RWPE2 (cell line): ENCODE measurements around the gene GTPBP3.

Source experiments
- ATAC-seq: fragments of 200-7000 bp; cut with Tn5 transposase; 3 replicates; pipeline ENCODE4 v1.9.1; 2021; ENCODE audit warnings: low read depth
- DNase-seq: peaks from one replicate; pipeline ENCODE4 v3.0.0-alpha.2; 2020; ENCODE audit warnings: low spot score
- H3K27ac ChIP-seq: fragments of 450-650 bp; 2 replicates; pipeline ENCODE4 v1.5.1; 2017; ENCODE audit warnings: mild to moderate bottlenecking; ENCODE audit not compliant: poor library complexity, severe bottlenecking
- H3K27me3 ChIP-seq: fragments of 250-450 bp; sonication (Bioruptor Pico); 2 replicates; pipeline ENCODE4 v1.5.1; 2021; ENCODE audit warnings: mild to moderate bottlenecking, moderate library complexity; ENCODE audit not compliant: insufficient read depth, poor library complexity, severe bottlenecking
- H3K36me3 ChIP-seq: fragments of 250-450 bp; sonication (Bioruptor Pico); 2 replicates; pipeline ENCODE4 v1.5.1; 2020; ENCODE audit warnings: low read depth, mild to moderate bottlenecking, moderate library complexity
- H3K4me1 ChIP-seq: fragments of 250-450 bp; sonication (Bioruptor Pico); 2 replicates; pipeline ENCODE4 v1.5.1; 2021; ENCODE audit warnings: mild to moderate bottlenecking, moderate library complexity; ENCODE audit not compliant: insufficient read depth, poor library complexity, severe bottlenecking
- H3K4me3 ChIP-seq: fragments of 250-450 bp; sonication (Bioruptor Pico); 2 replicates; pipeline ENCODE4 v1.5.1; 2021; ENCODE audit warnings: mild to moderate bottlenecking, moderate library complexity; ENCODE audit not compliant: severe bottlenecking
- H3K9me3 ChIP-seq: fragments of 250-450 bp; sonication (Bioruptor Pico); 2 replicates; pipeline ENCODE4 v1.5.1; 2021; ENCODE audit warnings: mild to moderate bottlenecking, moderate library complexity; ENCODE audit not compliant: severe bottlenecking
- TF ChIP-seq, protein P1 (sequence below): fragments of 450-650 bp; IDR thresholded peaks from one replicate; pipeline ENCODE4 v1.5.1; 2017; ENCODE audit warnings: mild to moderate bottlenecking, moderate library complexity; ENCODE audit not compliant: poor library complexity, severe bottlenecking

Gene GTPBP3

DNA sequence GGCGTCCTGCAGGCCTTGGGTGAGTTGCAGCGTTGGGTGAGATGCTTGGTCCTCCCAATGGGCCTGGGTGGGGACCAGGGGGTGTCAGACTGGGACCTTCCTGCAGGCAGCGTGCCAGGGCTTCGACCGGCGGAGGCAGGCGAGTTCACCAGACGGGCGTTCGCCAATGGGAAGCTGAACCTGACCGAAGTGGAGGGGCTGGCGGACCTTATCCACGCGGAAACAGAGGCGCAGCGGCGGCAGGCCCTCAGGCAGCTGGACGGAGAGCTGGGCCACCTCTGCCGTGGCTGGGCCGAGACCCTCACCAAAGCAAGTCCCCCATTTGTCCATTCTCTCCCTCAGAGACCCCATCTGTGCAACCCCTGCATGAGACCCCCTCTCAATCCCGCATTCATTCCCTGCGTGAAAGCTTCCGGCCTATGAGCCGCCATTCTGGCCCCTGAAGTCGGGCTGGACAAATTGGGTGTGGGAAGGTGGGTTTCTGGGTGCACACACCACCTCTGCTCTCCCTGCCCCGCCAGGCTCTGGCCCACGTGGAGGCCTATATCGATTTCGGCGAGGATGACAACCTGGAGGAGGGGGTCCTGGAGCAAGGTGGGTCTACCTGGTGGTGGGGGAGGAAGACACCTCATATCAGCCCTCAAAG, 1.2 kb downstream of the GTPBP3 start:
- Histone ChIP-seq H3K27me3 (no peaks in the 10 kb centered on the region), H3K9me3 (no peaks in the 10 kb centered on the region), H3K4me1 (no peaks in the 10 kb centered on the region), H3K27ac (peak overlapping the region; percentile 85), H3K36me3 (peaks cover 16% of the 10 kb centered on the region), H3K4me3 (peak overlapping the region; percentile 89)
- DNase-seq: no peak
- TF ChIP-seq, protein P1, sequence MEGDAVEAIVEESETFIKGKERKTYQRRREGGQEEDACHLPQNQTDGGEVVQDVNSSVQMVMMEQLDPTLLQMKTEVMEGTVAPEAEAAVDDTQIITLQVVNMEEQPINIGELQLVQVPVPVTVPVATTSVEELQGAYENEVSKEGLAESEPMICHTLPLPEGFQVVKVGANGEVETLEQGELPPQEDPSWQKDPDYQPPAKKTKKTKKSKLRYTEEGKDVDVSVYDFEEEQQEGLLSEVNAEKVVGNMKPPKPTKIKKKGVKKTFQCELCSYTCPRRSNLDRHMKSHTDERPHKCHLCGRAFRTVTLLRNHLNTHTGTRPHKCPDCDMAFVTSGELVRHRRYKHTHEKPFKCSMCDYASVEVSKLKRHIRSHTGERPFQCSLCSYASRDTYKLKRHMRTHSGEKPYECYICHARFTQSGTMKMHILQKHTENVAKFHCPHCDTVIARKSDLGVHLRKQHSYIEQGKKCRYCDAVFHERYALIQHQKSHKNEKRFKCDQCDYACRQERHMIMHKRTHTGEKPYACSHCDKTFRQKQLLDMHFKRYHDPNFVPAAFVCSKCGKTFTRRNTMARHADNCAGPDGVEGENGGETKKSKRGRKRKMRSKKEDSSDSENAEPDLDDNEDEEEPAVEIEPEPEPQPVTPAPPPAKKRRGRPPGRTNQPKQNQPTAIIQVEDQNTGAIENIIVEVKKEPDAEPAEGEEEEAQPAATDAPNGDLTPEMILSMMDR: no peak
- ATAC-seq: no peak

DNA sequence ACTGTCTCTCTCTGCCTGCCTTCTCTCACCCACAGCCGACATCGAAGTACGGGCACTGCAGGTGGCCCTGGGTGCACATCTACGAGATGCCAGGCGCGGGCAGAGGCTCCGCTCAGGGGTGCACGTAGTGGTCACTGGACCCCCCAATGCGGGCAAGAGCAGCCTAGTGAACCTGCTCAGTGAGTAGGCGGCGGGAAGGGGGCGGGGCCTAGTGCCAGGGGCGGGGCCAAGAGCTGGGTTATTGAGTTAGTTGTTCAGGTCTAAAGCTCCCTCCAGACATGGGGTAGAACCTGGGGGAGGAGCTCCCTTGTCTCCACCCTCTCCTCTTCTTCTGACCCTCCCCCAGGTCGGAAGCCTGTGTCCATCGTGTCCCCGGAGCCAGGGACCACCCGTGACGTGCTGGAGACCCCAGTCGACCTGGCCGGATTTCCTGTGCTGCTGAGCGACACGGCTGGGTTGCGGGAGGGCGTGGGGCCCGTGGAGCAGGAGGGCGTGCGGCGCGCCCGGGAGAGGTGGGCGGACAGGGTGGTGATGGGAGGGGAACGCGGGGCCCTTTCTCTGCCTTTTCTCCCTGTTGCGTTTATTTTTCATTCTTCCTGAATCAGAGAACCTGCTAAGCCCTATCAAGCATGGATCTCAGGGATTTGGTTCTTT, 1.9 kb downstream of the GTPBP3 start:
- no peaks in the 10 kb centered on the region for H3K27me3 ChIP-seq
- H3K4me3 ChIP-seq: no peak overlapping the region
- H3K9me3 ChIP-seq: no peaks in the 10 kb centered on the region
- peaks cover 16% of the 10 kb centered on the region for H3K36me3 ChIP-seq
- no peak for ATAC-seq
- DNase-seq: peak; percentile 68
- TF ChIP-seq, protein P1: no peak
- no peak overlapping the region for H3K27ac ChIP-seq
- H3K4me1 ChIP-seq: no peaks in the 10 kb centered on the region

DNA sequence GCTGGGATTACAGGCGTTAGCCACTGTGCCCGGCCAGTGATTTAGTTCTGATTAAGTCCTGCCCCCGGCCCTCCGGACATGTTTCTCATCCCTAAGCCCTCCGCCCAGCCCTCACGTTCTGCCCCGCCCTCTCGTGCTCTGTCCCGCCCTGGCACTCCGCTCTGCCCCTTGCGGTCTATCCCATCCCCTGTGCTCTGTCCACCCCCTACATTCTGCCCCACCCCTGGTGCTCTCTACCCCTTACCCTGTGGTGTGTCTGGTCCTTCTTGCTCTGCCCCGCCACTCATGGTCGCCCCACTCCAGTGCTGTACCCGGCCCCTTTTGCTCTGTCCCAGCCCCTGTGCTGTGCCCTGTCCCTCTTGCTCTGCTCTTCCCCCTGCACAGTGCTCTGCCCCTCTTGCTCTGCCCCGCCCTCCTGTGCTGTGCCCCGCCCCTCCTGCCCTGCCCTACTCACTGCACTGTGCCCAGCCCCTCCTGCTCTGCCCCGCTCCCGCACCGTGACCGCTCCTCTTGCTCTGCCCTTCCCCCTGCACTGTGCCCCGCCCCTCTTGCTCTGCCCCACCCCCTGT, 3.0 kb downstream of the GTPBP3 start:
- TF ChIP-seq, protein P1: no peak
- ATAC-seq (no peak), DNase-seq (no peak)
- Histone ChIP-seq H3K4me1 (no peaks in the 10 kb centered on the region), H3K27me3 (no peaks in the 10 kb centered on the region), H3K4me3 (no peak overlapping the region), H3K27ac (no peak overlapping the region), H3K36me3 (peaks cover 16% of the 10 kb centered on the region), H3K9me3 (no peaks in the 10 kb centered on the region)

DNA sequence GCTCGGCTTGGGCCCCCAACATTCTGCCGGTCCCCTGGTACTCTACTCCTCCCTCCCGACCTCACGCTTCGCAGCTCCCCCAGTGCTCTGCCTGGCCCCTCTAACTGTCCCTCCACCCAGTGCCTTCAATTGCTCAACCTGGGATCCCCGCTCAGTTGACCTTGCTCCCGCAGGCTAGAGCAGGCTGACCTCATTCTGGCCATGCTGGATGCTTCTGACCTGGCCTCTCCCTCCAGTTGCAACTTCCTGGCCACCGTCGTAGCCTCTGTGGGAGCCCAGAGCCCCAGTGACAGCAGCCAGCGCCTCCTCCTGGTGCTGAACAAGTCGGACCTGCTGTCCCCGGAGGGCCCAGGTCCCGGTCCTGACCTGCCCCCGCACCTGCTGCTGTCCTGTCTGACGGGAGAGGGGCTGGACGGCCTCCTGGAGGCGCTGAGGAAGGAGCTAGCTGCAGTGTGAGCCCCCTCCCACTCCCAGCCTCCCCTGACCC, 3.6 kb downstream of the GTPBP3 start:
- TF ChIP-seq, protein P1: no peak
- ATAC-seq: no peak

DNA sequence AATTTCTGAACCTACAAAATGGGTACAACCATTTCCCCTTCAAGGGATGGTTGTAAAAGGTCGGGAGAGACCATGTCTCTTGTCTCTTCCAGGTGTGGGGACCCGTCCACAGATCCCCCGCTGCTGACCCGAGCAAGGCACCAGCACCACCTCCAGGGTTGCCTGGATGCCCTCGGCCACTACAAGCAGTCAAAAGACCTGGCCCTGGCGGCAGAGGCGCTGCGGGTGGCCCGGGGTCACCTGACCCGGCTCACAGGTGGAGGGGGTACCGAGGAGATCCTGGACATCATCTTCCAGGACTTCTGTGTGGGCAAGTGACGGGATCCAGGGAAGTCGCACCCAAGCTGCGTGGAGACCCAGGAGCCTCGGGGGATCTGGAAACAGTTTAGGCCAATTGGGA, 4.0 kb downstream of the GTPBP3 start:
- no peak for DNase-seq
- ATAC-seq: no peak
- peaks cover 16% of the 10 kb centered on the region for H3K36me3 ChIP-seq
- TF ChIP-seq, protein P1: no peak
- no peaks in the 10 kb centered on the region for H3K9me3 ChIP-seq
- H3K27me3 ChIP-seq: no peaks in the 10 kb centered on the region
- H3K4me3 ChIP-seq: no peak overlapping the region
- H3K27ac ChIP-seq: no peak overlapping the region
- no peaks in the 10 kb centered on the region for H3K4me1 ChIP-seq

More for the DNA sequence above, 3.6 kb downstream of the GTPBP3 start:
- no peak overlapping the region for H3K4me3 ChIP-seq
- H3K27ac ChIP-seq: no peak overlapping the region
- no peak for DNase-seq
- H3K27me3 ChIP-seq: no peaks in the 10 kb centered on the region
- H3K36me3 ChIP-seq: peaks cover 16% of the 10 kb centered on the region
- no peaks in the 10 kb centered on the region for H3K9me3 ChIP-seq
- no peaks in the 10 kb centered on the region for H3K4me1 ChIP-seq
